Measurements from ENCODE around the gene TCEA3.

DNA sequence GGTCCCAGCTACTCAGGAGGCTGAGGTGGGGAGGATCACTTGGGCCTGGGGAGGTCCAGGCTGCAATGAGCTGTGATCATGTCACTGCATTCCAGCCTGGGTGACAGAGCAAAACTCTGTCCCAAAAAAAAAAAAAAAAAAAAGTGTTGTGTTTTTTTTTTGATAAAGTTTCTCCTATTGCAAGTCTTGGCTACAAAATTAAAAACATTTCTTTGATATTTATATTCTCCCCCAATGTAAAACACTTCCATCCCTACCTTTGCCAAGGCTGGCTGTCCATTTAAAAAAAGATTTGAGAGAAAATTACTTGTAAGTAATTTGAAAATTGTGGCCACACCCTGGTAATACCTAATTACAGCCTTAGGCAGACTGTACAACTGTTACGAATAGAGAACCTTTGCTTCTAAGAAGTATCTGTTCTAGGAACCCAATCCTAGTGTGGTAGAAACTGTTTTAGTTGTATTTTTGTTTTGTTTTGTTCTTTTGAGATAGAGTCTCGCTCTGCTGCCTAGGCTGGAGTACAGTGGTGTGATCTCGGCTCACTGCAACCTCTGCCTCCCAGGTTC is 66.2 kb downstream of the TCEA3 start:
- no peak for TF ChIP-seq CTCF (IDR thresholded peaks at IDR 0.05)
- TF ChIP-seq POLR2A (IDR thresholded peaks at IDR 0.05): no peak
